WTC11 (cell line): Measurements from ENCODE around the gene RYR1.

Experiments
- ATF3 ChIP-seq: sonication (generic); formaldehyde crosslinking; conservative IDR thresholded peaks from 2 replicates; pipeline ENCODE4 v1.8.1; 2022; ENCODE audit warnings: mild to moderate bottlenecking, missing genetic modification reagents
- ETV6 ChIP-seq: sonication (generic); formaldehyde crosslinking; IDR thresholded peaks from 2 replicates; pipeline ENCODE4 v1.8.1; 2022; ENCODE audit warnings: mild to moderate bottlenecking, missing genetic modification reagents
- FOXP1 ChIP-seq: sonication (generic); formaldehyde crosslinking; IDR thresholded peaks from 2 replicates; pipeline ENCODE4 v1.8.0; 2022; ENCODE audit warnings: missing genetic modification reagents, mild to moderate bottlenecking, moderate library complexity, borderline replicate concordance
- MXD4 ChIP-seq: fragments of 250-450 bp; sonication (Bioruptor Pico); IDR thresholded peaks from 2 replicates; pipeline ENCODE4 v1.8.0; 2021; ENCODE audit warnings: mild to moderate bottlenecking, moderate library complexity, borderline replicate concordance
- TEAD1 ChIP-seq: sonication (generic); formaldehyde crosslinking; IDR thresholded peaks from 2 replicates; pipeline ENCODE4 v1.8.0; 2022; ENCODE audit warnings: mild to moderate bottlenecking, missing genetic modification reagents
- TP53 ChIP-seq: sonication (generic); formaldehyde crosslinking; IDR thresholded peaks from 2 replicates; pipeline ENCODE4 v1.8.1; 2023; ENCODE audit warnings: mild to moderate bottlenecking, missing genetic modification reagents
- ZNF232 ChIP-seq: sonication (generic); formaldehyde crosslinking; IDR thresholded peaks from 2 replicates; pipeline ENCODE4 v1.8.0; 2022; ENCODE audit warnings: mild to moderate bottlenecking, missing genetic modification reagents
- ZNF317 ChIP-seq: sonication (generic); formaldehyde crosslinking; IDR thresholded peaks from 2 replicates; pipeline ENCODE4 v1.8.1; 2023; ENCODE audit warnings: low read depth, mild to moderate bottlenecking, moderate library complexity, missing genetic modification reagents, borderline replicate concordance
- TF ChIP-seq, protein P1 (sequence below): fragments of 200-600 bp; IDR thresholded peaks from 2 replicates; pipeline ENCODE4 v1.8.0; 2022; ENCODE audit warnings: antibody characterized with exemption
- TF ChIP-seq, protein P2 (sequence below): sonication (generic); formaldehyde crosslinking; IDR thresholded peaks from 2 replicates; pipeline ENCODE4 v1.8.0; 2022; ENCODE audit warnings: mild to moderate bottlenecking, missing genetic modification reagents

- TF ChIP-seq ATF3 (CRISPR knock-in tag) = no peak
- TF ChIP-seq, protein P1, sequence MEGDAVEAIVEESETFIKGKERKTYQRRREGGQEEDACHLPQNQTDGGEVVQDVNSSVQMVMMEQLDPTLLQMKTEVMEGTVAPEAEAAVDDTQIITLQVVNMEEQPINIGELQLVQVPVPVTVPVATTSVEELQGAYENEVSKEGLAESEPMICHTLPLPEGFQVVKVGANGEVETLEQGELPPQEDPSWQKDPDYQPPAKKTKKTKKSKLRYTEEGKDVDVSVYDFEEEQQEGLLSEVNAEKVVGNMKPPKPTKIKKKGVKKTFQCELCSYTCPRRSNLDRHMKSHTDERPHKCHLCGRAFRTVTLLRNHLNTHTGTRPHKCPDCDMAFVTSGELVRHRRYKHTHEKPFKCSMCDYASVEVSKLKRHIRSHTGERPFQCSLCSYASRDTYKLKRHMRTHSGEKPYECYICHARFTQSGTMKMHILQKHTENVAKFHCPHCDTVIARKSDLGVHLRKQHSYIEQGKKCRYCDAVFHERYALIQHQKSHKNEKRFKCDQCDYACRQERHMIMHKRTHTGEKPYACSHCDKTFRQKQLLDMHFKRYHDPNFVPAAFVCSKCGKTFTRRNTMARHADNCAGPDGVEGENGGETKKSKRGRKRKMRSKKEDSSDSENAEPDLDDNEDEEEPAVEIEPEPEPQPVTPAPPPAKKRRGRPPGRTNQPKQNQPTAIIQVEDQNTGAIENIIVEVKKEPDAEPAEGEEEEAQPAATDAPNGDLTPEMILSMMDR = no peak
- no peak for TF ChIP-seq ZNF317 (CRISPR knock-in tag)
- TF ChIP-seq TEAD1 (CRISPR knock-in tag) = no peak
- TF ChIP-seq FOXP1 = no peak
- TF ChIP-seq ZNF232 (CRISPR knock-in tag) = no peak
- no peak for TF ChIP-seq ETV6 (CRISPR knock-in tag)
- no peak for TF ChIP-seq TP53 (CRISPR knock-in tag)
- TF ChIP-seq MXD4 = no peak
- TF ChIP-seq, protein P2, sequence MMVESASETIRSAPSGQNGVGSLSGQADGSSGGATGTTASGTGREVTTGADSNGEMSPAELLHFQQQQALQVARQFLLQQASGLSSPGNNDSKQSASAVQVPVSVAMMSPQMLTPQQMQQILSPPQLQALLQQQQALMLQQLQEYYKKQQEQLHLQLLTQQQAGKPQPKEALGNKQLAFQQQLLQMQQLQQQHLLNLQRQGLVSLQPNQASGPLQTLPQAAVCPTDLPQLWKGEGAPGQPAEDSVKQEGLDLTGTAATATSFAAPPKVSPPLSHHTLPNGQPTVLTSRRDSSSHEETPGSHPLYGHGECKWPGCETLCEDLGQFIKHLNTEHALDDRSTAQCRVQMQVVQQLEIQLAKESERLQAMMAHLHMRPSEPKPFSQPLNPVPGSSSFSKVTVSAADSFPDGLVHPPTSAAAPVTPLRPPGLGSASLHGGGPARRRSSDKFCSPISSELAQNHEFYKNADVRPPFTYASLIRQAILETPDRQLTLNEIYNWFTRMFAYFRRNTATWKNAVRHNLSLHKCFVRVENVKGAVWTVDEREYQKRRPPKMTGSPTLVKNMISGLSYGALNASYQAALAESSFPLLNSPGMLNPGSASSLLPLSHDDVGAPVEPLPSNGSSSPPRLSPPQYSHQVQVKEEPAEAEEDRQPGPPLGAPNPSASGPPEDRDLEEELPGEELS (CRISPR knock-in tag) = no peak
Observed at GRCh38 chr19:38445362-38445761, 11.9 kb downstream of the RYR1 start.
